Embryonic facial prominence (tissue), 1 donor: ENCODE measurements around the gene UBXN10.
"Not testable (repeated sequence)": the region's sequence is repeated elsewhere in the genome, so short reads cannot be mapped to it uniquely, and the experiment has no call there.

Experiments
- DNase-seq: peaks from one replicate; pipeline ENCODE4 v3.0.0-alpha.2; 2016; ENCODE audit errors: extremely low spot score

UBXN10 gene

GRCh38 chr1:20200966-20201365 lies 15.1 kb downstream of the UBXN10 start:
- no peak for DNase-seq

- DNase-seq, result no peak
Measured at GRCh38 chr1:20202166-20202565, 16.3 kb downstream of the UBXN10 start.

- no peak for DNase-seq
Measured at GRCh38 chr1:20207546-20207945, 21.6 kb downstream of the UBXN10 start.

GRCh38 chr1:20209471-20209870 lies 23.6 kb downstream of the UBXN10 start:
- DNase-seq, result no peak

- DNase-seq, result no peak
Measured at GRCh38 chr1:20210736-20211460, 25.0 kb downstream of the UBXN10 start.

GRCh38 chr1:20211511-20211931 lies 25.6 kb downstream of the UBXN10 start:
- DNase-seq, result no peak

DNA sequence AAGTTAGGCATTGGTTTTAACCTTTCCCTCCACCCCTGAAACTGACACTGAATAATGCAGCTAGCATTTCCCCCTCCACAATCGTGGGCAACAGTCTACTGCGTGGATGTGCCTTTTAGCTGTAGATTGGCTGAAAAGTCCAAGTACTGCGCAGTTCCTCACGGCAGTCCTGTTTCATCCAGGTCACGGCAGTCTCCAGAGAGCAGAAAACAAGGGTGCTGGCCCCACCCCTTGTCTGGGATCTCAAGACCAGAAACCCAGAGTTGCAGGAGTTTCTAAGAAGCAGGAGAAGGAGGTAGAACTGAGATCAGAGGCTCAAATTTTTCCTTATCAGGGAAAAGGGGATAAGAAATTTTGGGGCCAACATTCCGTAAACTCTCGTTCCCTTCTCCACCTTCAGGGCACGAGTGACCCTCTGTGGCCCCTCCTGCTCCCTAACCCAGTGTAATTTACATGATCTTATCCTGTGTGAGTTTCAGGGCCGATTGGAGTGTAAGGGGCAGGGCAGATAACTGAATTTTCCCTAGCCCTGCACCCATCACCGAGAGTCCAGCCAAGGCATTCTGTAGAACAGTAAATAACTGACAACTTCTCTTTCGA lies 26.3 kb downstream of the UBXN10 start:
- DNase-seq, result no peak

DNA sequence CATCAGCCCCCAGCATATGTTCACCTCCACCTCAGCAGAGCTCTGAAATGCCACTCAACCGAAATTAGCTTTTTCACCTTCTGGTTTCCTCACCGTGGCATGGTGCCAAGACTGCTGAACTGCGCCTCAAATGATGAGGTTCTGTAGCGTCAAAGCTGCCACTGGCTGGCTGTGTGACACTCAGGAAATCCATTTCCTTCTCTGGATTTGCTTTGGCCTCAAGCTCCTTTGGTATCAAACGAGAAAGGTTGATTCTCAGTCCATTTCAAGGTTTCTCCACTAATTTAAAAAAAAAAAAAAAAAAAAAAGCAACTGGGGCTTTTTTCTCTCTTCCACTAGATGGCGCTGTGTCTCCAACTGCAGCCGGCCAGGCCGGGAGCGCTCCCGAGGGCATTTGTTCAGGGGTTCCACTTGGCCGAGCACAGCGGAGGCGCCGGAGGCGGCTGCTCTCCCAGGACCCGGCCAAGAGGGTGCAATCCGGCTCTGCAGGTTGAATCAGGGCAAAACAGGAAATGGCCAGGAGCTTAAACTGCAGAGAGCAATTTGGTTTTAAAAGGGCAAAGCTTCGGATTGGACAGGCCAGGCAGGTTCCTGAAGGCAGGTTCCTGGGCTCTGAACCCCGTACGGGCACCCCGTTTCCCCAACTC lies 26.9 kb downstream of the UBXN10 start:
- no peak for DNase-seq

DNA sequence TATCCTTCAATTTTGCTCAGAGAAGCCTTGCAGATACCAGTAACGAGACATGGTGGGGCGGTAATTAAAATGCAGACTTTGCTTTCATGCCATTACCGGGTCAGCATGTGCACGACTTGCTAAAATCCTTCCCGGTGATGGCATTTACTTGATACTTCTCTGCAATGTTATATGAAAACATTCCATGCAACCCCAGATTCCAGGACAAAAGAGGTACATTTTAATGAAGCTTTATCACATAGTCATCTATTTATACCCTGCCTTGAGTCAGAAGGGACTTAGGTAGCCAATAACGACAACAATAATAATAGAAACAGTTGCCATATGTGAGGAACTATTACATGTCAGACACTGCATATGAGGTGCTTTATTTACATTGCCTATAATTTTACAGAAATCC lies 29.8 kb downstream of the UBXN10 start:
- DNase-seq, result no peak

DNA sequence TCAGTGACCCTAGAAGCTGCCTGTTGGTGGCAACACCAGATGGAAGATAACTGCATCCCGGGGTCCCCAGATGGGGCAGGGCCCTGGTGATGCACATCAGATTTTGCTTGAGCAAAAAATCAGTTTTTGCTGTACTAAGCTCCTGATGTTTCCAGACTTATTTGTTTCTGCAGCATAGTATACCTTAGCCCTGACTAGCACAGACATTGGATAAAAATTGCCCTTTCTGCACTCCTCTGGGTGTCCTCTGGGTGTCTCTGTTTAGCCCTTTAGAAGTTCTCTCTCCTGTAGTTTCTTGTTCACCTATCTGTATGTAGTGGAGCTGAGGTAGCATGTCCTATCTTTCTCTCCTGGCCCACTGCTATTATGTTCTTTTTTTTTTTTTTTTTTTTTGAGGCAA lies 30.7 kb downstream of the UBXN10 start:
- DNase-seq, result no peak

GRCh38 chr1:20219053-20219452 lies 33.2 kb downstream of the UBXN10 start:
- not testable (repeated sequence) for DNase-seq

DNA sequence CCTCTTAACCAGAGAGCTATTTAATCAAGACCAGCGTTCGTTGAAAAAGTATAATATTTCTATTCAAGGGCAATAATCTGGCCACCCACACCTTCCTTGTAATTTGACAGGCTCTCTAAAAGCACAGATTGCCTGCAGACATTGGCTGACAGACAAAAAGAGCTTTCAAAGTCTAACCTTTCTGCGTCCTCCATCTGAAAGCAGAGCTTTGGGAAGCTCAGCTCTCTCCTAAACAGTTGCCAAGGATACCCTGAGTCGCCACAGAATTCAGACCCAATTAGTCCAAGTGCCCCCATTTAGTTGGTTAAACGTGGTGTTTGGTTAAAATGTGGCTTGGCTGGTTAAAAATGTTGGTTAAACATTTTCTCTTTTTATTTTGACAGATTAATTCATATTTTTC lies 34.1 kb downstream of the UBXN10 start:
- no peak for DNase-seq

DNA sequence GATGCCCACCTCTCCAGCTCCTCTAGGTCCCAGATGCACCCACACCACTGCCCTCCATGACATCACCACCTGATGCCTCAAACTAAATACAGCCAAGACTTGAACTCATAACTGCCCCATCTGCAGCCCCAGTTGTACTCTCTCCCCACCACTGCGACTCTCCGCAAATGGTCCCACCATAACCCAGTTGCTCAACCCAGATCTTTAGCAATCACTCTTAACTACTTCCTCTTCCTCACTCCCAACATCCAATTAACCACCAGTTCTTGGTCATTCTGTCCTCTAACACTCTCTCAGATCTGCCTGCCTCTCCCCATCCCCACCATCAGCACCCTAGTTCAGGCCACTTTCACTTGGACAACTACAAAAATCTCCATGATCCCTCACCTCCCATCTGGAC lies 37.2 kb downstream of the UBXN10 start:
- no peak for DNase-seq

GRCh38 chr1:20223551-20224419 lies 37.9 kb downstream of the UBXN10 start:
- no peak for DNase-seq

DNA sequence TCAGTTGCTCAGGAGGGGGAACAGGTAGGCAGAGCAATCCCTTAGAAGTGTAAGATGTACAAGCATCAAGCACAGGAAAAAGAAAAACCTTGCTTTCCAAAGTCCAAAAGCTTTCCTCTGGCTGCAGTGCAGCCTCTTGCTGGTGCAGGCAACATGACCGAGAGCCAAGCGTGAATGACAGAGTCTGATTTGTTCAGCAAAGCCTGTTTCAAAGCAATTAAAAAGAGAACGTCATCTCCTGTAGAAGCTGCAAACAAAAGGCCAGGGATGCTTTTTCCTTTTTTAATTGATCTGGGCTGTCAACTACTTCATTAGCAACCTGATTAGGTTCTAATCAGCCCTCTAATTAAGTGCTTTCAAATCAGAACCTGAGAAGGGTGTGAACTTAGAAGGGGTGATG lies 38.6 kb downstream of the UBXN10 start:
- no peak for DNase-seq

DNA sequence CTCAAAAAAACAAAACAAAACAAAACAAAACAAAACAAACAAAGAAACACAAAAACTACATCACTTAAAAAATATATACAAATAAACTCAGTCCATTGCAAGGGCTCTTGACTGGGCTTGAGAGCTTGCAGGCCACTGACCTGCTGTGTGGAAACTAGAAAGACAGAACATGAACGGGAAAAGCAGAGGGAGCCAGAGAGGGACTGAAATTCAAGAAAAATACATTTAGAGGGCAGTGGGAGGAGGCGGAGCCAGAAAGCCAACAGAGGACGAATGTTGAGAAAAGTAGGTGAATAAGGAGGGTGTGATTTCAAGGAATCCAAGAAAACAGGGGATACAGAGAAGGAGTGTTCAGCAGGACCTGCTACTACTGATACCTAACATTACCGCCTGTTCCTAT lies 41.8 kb downstream of the UBXN10 start:
- no peak for DNase-seq

DNA sequence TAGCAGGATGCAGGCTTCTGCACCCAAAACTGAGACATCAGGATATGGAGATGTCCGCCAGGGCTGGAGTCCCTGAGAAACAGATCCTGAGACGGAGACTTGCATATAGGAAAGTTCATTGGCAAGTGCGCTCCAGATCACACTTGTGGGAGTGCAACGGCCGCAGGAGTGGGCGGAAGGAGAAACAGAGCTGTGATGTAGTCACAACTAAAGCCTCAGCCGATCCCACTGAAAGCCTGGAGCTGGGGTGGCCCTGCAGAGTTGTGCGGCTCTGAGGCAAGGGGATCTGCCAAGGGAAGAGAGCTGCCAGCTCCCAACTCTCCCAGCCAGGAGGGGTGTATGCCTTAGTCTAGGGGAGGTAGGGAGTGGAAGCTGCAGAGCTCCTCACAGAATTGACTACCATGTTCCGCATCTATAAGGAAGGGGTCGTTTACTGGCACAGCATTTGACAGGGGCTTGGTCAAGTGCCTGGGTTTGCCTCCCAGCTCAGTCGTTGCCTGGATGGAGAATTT lies 42.5 kb downstream of the UBXN10 start:
- no peak for DNase-seq

DNA sequence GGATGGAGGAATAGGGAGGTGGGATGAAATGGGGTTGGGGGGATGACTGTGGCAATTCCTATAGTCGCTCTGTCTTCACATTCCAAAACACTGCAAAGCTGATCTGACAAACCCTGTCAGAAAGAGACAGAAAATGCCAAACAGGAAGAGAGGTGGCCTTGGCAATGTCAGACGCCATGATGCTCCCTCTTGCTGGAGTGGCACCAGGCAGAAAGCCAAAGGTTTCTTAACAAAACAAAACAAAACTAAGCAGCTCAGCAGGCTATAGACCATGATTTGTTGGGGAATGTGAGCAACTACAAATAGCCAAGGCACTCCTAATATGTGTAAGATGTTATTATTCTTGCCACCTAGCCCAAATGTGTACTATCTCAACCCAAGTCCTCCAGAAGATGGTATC lies 43.3 kb downstream of the UBXN10 start:
- no peak for DNase-seq

- not testable (repeated sequence) for DNase-seq
Measured at GRCh38 chr1:20232564-20232963, 46.7 kb downstream of the UBXN10 start.

DNA sequence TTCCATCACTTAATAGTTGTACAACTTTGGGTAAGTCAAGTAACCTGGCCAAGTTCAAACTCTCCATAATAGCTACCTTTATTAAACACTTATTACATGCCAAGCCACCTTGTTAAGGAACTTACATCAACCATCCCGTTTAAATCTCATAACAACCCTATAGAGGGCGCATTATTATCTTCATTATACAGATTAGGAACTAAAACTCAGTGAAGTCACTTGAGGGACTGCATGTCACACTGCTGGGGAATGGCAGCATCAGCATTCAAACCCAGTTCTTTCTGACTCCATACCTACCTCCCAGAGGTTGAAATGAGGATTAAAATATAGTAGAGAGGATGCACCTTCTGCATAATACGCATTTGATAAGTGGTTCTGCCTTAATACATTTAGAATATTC lies 47.5 kb downstream of the UBXN10 start:
- no peak for DNase-seq

GRCh38 chr1:20233866-20234265 lies 48.0 kb downstream of the UBXN10 start:
- no peak for DNase-seq
